ENCODE measurements around the gene ASB16. TPM values are rescaled to one million over a fixed set of nuclear protein-coding genes. Genes with fewer than 3 reads are reported as not detected.

The ASB16 gene
- total RNA-seq, 1 donor from 2014 or later = 0.17 TPM

DNA sequence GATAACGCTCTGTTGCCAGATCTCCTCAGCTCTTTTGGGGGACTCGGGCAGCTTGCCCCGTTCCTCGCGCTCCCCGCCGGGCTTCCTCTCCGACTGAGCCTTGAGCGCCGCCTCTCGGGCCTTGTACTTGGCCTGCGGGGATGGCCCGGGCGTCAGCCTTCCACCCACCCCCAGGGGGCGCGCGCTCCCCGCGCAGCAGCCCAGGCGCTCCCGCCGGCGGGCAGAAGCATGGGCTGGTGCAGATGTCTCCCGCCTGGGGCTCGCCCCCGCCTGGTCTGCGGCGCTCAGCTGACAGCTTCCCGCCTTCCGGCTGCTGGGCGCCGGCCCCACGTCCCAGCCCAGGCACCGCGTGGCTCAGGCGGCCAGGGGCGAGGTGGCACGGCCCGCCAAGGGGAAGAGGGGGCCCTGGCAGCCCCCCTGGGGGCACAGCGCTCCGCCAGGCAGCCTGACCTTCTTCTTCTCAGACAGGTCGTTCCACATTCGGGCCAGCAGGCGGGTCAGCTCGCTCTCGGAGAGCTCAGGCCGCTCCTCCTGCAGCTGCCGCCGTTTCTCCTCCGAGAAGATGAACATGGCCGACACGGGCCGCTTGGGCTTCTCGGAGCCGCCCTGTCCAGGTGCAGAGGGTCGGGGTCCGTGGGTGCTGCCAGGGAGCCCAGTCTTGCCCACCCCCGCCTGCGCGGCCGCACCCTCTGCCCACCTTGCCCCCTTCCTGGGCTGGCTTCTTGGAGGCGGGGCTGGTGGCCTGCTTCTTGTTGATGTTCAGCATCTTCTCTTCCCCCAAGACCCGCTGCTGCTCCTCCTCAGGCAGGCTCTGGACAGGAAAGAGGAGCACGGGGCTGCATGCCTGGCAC lies 40.1 kb downstream of the ASB16 start:
- peak; percentile 94 for DNase-seq

DNA sequence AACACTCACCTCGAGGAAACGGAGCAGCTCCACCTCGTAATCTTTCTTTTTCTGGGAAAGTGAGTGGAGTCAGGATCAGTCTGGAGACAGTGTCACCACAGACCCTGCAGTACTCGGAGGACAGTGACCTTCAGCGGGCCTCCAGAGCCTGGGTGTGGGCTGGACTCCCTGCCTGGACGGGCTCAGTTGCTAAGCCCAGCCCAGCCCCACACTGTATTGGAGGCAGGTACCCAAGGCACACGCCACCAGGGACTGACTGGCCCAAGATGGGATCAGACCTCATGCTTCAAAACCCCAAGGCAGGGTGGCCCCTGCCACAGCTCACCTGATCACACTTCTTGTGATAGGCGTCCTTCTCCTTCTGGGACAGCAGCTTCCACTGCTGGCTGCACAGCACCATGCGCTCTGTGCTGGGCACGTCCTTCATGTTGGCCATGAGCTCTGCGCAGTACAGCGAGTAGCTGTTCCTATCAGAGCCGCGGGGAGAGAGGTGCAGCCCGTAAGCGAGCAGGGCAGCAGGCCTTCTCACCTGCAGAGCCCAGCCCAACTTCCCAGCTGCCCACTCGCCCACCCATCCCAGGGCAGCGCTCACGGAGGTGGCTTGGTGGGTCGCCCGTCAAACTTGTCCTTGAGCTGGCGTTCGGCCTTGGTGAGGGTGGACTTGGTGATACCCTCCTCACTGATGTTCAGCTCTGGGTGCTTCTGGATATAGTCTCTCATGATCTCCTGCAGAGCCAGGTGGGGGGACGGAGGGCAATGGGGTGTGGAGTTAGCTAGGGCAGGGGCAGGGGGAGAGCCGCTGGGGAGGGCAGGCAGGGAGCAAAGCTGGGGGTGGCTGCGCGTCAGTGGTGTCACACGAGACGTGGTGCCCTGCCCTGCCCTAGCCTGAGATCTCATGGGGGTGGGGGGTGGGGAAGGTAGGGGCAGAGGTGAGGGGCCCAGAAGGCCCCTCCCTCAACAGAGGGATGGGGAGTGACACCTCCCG lies 41.1 kb downstream of the ASB16 start:
- DNase-seq = no peak

DNA sequence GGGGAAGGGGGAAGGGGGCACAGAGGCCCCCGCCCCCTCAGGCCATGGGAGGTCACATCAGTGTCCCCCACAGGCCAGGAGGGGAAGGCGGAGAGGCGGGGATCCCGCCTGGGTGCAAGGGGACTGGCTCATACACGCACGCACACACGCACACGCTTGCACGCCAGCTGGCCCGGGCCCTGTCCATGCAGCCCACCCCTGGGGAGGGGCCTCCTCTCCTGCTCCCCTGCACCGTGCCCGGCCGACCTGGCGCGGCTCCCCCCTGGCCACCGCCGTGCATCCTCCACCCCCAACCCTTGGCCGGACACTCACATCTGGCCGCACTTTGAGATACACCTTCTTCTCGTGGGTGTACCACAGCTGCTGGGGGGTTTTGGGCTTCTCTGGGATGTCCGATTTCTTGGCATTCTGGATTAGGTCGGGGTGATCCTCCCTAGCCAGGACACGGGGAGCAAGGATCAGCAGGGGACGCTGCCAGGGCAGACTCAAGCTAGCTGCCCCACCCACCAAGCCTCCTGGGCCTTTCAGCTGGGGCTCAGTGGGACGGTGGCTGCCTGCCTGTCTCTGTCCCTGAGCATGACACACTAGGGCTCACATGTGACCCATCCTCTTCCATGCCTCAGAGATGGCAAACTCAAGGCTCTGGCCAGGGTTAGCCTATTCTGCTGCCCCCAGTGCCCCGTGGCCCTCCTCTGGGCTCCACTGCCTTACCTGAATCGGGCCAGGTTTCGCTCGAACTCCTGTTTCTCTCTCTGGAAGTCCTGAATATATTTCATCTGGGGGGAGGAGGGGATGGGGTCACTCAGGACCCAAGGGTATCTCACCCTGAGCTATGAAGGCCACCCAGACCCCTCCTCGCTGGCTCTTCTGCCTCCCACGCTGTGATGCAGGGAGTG lies 42.3 kb downstream of the ASB16 start:
- no peak for DNase-seq

- DNase-seq = no peak
Measured at GRCh38 chr17:44213403-44214229, 43.1 kb downstream of the ASB16 start.

DNA sequence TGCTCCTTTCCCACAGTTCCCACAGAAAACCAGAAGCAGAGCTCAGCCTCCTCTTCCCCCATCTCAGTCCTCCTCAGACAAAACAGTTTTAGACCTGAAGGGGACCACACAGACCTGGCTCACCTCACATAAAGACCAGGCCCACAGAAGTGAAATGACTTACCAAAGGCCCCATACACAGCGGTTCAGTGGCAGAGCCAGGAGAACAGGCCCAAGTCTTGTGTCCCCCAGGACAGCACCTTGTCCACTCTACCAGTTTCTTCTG lies 43.7 kb downstream of the ASB16 start:
- DNase-seq = no peak

- DNase-seq = no peak
Measured at GRCh38 chr17:44214896-44215295, 44.4 kb downstream of the ASB16 start.

DNA sequence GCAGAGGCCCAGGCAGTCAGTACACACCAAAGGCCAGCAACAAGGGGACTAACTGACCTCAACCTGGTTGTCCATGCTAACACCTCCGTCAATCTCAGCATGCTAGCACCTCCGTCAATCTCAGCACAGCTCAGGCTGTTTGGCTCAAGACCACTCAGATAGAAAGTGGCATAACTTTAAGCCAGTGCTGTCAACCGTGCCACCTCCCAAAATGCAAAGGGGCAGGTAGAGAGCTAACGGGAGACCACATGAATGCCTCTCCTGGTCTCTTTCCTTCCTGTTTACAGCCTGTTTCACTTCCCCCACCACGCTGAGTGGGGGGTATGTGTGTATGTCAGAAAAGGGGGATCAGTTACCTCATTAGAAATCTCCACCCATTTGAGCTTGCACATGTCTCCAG lies 45.7 kb downstream of the ASB16 start:
- no peak for DNase-seq

GRCh38 chr17:44216694-44217093 lies 46.2 kb downstream of the ASB16 start:
- DNase-seq = peak; percentile 28

DNA sequence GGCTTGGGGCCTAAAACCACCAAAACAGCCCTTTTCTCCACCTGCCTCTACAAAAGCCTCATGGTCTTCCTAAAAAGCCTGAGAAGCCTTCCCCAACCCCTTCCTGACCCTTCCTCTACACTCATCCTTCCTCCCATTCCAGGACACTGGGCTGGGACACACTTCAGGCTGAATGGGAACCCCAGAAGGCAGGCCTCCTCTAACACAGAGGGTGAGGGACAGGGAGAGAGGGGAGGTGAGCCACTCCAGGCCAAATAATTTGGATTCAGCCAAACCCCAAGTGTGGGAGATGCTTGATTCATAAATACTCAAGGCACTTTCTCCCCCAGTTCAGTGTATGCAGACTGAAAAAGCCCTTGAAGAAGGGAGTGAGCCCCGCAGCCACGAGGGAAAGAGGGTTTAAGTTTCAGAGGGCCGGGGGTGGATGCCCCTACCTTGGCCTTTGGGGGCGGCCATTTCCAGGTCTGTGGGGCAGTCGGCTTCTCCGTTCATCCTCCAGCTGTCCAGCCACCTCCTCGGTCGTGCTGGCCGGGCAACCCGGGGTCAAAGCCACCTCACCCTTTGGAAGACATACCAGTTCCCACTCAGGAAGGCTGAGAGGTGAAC lies 47.3 kb downstream of the ASB16 start:
- no peak for DNase-seq

- DNase-seq = peak; percentile 91
Measured at GRCh38 chr17:44218344-44219107, 48.0 kb downstream of the ASB16 start.

GRCh38 chr17:44219108-44219615 lies 48.7 kb downstream of the ASB16 start:
- peak; percentile 79 for DNase-seq

GRCh38 chr17:44219616-44220212 lies 49.2 kb downstream of the ASB16 start, which contains the start of gene UBTF:
UBTF (minus strand) TSS chr17:44219675; CDS start chr17:44218229, 1,446 bp downstream.
- DNase-seq = peak; percentile 67

DNA sequence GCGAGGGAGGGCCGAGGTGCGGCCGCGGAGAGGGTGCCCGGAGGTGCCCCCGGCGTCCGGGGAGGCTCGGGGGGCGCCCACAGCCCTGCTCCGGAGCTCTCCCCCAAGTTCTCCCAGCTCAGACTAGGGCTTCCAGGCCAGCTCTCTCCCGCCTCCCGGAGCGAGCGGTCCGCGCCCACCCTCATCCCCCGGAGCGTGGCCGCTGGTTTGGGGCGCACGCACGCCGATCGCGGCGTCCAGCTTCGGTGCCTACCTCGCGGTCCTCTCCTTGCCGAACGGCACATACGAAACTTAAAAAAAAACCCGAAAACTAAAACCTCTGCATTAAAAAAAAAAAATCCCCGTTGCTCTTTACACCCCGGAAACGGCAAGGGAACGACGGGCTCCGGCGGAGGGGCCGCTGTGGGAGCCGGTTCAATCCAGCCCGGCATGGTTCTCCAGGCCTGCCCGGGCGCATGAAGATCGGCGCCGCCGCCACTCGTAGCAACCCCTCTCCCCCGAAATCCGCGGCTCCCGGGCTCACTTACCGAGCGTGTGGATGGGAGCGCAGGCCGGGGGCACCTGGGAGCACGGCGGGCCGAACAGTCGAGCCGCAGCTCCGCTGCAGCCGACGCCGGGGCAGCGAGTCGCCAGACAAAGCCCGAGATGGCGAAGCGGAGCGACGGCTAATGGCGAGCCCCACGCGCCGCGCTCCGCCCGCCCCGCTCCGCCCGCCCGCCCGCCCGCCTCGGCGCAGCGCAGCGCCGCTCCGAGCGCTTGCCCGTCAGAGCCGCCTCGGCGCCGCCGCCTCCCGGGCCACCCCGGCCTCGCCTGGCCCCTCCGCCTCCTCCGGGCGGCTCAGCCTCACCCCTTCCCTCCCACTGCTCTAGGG lies 49.9 kb downstream of the ASB16 start:
- DNase-seq = peak; percentile 51

DNA sequence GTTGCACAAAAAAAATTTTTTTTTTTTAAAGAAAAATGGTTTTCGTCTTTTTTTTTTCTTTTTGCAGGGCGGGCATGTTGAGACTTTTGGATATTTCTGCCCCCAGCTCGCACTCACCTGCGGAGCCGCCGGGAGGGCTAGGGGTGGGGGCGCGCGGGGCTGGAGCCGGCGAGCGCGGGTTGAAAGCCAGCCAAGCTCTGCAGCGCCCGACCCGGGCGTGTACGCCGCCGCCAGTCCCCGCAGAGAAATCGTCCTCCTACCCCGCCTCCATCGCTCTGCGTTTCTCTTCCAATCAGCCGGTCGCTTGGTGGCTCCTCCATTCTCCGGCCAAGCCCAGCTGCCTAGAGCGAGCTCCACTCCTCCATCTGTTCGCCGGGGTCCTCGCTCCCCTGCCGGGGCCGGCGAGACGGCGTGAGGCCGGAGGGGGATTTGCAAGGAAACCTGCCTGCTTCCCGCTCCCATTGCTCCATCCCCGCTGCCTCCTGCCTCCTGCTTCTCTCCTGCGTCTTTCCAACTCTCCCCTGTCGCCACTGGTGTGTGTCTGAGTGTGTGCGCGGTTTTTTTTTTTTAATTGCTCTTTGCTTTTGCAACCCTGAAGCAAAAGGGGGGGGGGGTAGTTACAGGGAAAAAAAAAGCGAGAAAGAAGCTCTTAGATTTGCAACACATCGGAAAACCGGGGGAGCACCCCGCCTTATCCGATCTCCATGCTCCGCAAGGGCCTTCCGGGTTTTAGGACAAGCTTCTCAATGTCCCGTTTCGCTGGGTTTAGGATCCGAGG lies 50.8 kb downstream of the ASB16 start:
- peak; percentile 83 for DNase-seq

DNA sequence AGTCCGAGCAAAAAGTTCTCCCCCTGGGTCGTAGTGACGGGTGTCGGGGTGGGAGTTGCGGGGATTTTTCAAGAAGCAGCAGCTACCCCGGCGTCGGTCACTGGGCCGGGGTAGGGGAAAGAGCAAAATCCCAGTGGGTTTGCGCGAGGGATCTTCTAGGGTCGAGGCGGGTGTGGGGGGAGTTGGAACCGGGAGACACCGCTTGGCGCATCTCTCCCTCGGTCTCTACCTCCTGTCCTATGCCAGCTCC lies 51.3 kb downstream of the ASB16 start:
- no peak for DNase-seq

GRCh38 chr17:44222112-44222869 lies 51.8 kb downstream of the ASB16 start:
- peak; percentile 74 for DNase-seq

DNA sequence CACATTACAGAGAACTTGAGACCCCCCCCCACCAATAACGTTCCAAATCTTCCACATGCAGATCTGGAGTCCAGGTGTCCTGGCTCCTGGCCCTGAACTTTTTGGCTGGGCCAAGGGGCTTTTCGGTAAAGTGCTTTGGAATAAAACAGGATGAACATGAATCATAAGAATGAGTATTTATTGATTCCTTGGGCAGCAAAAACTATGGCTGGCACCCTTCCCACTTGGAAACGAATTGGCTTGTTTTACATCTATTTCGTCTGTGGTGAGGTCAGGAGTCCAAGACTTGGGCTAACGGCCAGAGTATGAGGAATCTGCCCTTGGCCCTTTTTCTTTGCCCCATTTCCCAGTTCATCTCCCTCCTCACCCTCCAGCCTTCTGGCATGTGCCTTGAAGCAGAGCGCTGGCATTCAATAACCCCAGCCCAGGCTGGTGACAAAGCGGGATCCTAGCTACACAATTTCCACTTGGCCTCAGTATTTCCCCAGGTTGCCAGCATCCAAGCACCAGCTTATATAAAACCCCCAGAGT lies 53.1 kb downstream of the ASB16 start:
- DNase-seq = peak; percentile 92

All from dermis blood vessel endothelial cell (primary cell).